ENCODE data around the gene MLX.
"Not testable (repeated sequence)": the region's sequence is repeated elsewhere in the genome, so short reads cannot be mapped to it uniquely, and the experiment has no call there.

MLX gene

GRCh38 chr17:42554250-42555121 is 12.4 kb upstream of the MLX start:
- no peak for TF ChIP-seq CTCF (conservative IDR thresholded peaks at IDR 0.05; ENCODE audit: low read length)
- peak overlapping the region; percentile 91 for H3K4me3 ChIP-seq (ENCODE audit: low read length)
- DNase-seq (ENCODE audit: low read depth) = peak; percentile 63

- DNase-seq (ENCODE audit: low read depth) = no peak
- H3K4me3 ChIP-seq (ENCODE audit: low read length) = peak overlapping the region; percentile 91
- no peak for TF ChIP-seq CTCF (conservative IDR thresholded peaks at IDR 0.05; ENCODE audit: low read length)
These were observed 11.7 kb upstream of the MLX start for GRCh38 chr17:42555122-42555622.

GRCh38 chr17:42555961-42556617 is 10.8 kb upstream of the MLX start:
- TF ChIP-seq CTCF (conservative IDR thresholded peaks at IDR 0.05; ENCODE audit: low read length) = 0 out of 2 replicates have a peak, but pooled peaks have one; percentile 14
- H3K4me3 ChIP-seq (ENCODE audit: low read length); DNase-seq (ENCODE audit: low read depth): not testable (repeated sequence)

- no peak for TF ChIP-seq CTCF (conservative IDR thresholded peaks at IDR 0.05; ENCODE audit: low read length)
- H3K4me3 ChIP-seq (ENCODE audit: low read length) = no peak overlapping the region
- no peak for DNase-seq (ENCODE audit: low read depth)
These were observed 7.8 kb upstream of the MLX start for GRCh38 chr17:42559075-42559474.

- DNase-seq (ENCODE audit: low read depth) = no peak
- H3K4me3 ChIP-seq (ENCODE audit: low read length) = no peak overlapping the region
- no peak for TF ChIP-seq CTCF (conservative IDR thresholded peaks at IDR 0.05; ENCODE audit: low read length)
These were observed 6.7 kb upstream of the MLX start for GRCh38 chr17:42560246-42560645.

- H3K4me3 ChIP-seq (ENCODE audit: low read length) = peak within 1 kb of the TSS; percentile 95
- TF ChIP-seq CTCF (conservative IDR thresholded peaks at IDR 0.05; ENCODE audit: low read length) = no peak
- DNase-seq (ENCODE audit: low read depth) = peak; percentile 97
These were observed 5.0 kb upstream of the MLX start, which contains the start of gene COASY for GRCh38 chr17:42561897-42562387. Gene COASY, plus strand, starts transcription at chr17:42562148. Its CDS starts 475 bp downstream, at chr17:42562623.
